Bronchial epithelial cell (primary cell): ENCODE measurements around the gene DNM3. TPM values are rescaled to one million over a fixed set of nuclear protein-coding genes. Genes with fewer than 3 reads are reported as not detected.

Experiments used
- DNase-seq: peaks from one replicate; pipeline ENCODE4 v3.0.0-alpha.2; 2010; ENCODE audit warnings: low read depth
- FAIRE-seq: peaks from 2 replicates; lab custom pipeline; 2011; peaks lifted over from hg19 to GRCh38; lab: Jason Lieb, UNC
- H3K27me3 ChIP-seq: 2 replicates; pipeline ENCODE4 v1.5.1; 2011; ENCODE audit warnings: low read length; ENCODE audit not compliant: control insufficient read depth, insufficient read depth
- H3K36me3 ChIP-seq: 2 replicates; pipeline ENCODE4 v1.5.1; 2011; ENCODE audit warnings: low read length; ENCODE audit not compliant: control insufficient read depth, insufficient read depth
- H3K4me3 ChIP-seq: 2 replicates; pipeline ENCODE4 v1.5.1; 2011; ENCODE audit warnings: mild to moderate bottlenecking, low read depth, low read length, control low read depth
- total RNA-seq: library from RNA; depleted of rRNA; stranded (reverse); fragments of >200 nt; gene quantifications from 2 replicates; pipeline ENCODE4 v1.2.1, GENCODE V29; 2014
- TF ChIP-seq, protein P1 (sequence below): IDR thresholded peaks from 2 replicates; pipeline ENCODE4 v1.5.1; 2011; ENCODE audit warnings: mild to moderate bottlenecking, moderate library complexity, low read length, control low read depth, inconsistent platforms; ENCODE audit not compliant: insufficient read depth, severe bottlenecking

The DNM3 gene
- total RNA-seq, 1 donor from 2014 or later: 1.3 TPM

GRCh38 chr1:171983584-171983983 lies 142.3 kb downstream of the DNM3 start:
- TF ChIP-seq, protein P1, sequence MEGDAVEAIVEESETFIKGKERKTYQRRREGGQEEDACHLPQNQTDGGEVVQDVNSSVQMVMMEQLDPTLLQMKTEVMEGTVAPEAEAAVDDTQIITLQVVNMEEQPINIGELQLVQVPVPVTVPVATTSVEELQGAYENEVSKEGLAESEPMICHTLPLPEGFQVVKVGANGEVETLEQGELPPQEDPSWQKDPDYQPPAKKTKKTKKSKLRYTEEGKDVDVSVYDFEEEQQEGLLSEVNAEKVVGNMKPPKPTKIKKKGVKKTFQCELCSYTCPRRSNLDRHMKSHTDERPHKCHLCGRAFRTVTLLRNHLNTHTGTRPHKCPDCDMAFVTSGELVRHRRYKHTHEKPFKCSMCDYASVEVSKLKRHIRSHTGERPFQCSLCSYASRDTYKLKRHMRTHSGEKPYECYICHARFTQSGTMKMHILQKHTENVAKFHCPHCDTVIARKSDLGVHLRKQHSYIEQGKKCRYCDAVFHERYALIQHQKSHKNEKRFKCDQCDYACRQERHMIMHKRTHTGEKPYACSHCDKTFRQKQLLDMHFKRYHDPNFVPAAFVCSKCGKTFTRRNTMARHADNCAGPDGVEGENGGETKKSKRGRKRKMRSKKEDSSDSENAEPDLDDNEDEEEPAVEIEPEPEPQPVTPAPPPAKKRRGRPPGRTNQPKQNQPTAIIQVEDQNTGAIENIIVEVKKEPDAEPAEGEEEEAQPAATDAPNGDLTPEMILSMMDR: peak; percentile 49
- Histone ChIP-seq H3K27me3 (no peaks in the 10 kb centered on the region), H3K36me3 (no peaks in the 10 kb centered on the region), H3K4me3 (no peak overlapping the region)
- DNase-seq (peak; percentile 39), FAIRE-seq (no peak)

DNA sequence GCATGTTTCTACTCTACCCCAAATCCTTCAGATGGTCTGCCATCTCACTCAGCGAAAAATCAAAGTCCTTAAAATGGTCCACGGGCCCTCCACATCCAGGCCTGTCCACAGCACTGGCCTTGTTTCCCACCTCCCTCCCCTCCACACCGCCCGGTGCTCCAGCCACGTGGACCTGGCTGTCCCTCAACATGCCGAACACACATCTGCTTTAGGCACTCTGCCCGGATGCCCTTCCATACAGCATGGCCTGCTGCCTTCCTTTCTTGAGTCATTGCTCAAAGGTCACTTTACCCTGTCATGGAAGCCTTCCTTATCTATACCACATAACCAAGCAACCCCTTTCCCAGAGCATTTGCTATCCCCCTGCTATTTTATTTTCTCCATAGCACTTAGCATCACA lies 143.0 kb downstream of the DNM3 start:
- no peak overlapping the region for H3K4me3 ChIP-seq
- H3K36me3 ChIP-seq: no peaks in the 10 kb centered on the region
- no peak for DNase-seq
- H3K27me3 ChIP-seq: no peaks in the 10 kb centered on the region
- no peak for FAIRE-seq
- TF ChIP-seq, protein P1: no peak

- TF ChIP-seq, protein P1: peak; percentile 64
- no peaks in the 10 kb centered on the region for H3K36me3 ChIP-seq
- no peaks in the 10 kb centered on the region for H3K27me3 ChIP-seq
- no peak for FAIRE-seq
- H3K4me3 ChIP-seq: no peak overlapping the region
- peak; percentile 61 for DNase-seq
These were observed 143.7 kb downstream of the DNM3 start for GRCh38 chr1:171984850-171985485.

DNA sequence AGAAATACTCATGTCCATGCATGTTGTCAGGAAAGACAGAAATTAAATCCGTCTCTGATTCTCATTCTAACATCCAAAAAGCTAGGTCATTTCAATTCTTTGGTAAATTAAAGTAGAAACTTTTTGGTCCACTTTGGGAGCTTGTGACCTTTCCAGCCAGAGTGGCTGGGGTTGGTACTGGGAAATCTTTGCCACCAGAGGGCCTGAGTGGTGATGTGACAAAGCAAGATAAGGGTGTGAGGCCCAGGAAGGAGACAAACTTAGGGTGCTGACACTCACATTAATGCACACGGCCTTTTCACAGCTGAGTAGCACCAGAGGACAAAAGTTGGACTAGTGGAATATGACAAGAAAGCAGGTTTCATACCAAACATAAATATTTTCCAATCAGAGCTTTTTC lies 144.3 kb downstream of the DNM3 start:
- TF ChIP-seq, protein P1: peak; percentile 31
- Histone ChIP-seq H3K27me3 (no peaks in the 10 kb centered on the region), H3K36me3 (no peaks in the 10 kb centered on the region), H3K4me3 (no peak overlapping the region)
- FAIRE-seq (no peak), DNase-seq (no peak)

DNA sequence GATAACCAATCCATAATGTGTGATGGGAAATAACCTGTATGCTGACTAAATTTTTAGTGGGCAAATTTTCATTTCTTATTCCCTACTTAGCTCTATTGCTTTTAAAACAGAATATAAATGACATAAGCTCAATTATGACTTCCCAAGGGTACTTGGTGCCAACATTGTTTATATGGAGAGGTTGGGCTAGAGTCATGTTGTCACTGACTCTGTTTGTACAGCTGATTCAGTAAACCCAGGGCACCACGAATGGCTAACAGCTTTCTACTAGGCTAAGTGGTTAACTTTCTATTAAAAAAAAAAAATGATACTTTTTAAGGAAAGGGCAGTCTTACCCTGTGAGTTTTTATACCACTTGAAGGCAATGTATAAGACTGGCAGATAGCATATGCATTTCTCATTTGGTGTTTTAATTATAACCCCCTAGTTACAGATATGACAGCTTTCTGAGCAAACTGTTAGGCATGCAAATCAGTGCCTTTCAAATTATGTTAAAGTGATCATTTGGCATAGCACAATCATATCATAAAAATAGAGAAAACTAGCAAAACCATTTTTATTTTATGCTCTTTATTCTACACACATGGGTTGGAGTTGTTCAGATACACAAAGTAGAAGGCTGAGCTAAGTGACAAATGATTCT lies 147.1 kb downstream of the DNM3 start:
- FAIRE-seq (no peak), DNase-seq (no peak)
- Histone ChIP-seq H3K27me3 (no peaks in the 10 kb centered on the region), H3K4me3 (no peak overlapping the region), H3K36me3 (no peaks in the 10 kb centered on the region)
- TF ChIP-seq, protein P1: no peak
